NCI-H2196 (cell line): Measurements from ENCODE around the gene BUB1.
"Not testable (repeated sequence)": the region's sequence is repeated elsewhere in the genome, so short reads cannot be mapped to it uniquely, and the experiment has no call there.

ENCODE experiments used
- DNase-seq: peaks from one replicate; lab custom pipeline; 2025; ENCODE audit not compliant: unreplicated experiment; lab: John Stamatoyannopoulos, UW

The BUB1 gene

DNA sequence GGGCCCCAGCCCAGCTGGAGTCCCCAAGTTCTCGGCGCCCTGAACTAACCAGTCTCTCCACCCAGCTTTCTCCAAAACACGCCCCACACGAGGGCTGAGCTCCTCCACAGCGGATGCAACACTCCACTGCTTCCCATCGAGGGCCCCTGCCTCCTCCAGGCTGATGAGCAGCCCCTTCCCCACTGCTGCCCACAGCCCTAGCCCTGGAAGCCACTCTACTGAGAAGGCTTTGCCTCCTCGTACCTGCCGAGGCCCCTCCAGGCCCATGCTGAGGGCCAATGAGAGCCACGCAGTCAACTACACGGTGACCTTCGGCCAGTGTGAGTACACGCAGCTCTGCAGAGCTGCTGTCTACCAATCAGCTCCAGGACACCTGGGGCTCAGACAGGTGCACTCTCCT lies 72.8 kb downstream of the BUB1 start:
- DNase-seq = not testable (repeated sequence)

DNA sequence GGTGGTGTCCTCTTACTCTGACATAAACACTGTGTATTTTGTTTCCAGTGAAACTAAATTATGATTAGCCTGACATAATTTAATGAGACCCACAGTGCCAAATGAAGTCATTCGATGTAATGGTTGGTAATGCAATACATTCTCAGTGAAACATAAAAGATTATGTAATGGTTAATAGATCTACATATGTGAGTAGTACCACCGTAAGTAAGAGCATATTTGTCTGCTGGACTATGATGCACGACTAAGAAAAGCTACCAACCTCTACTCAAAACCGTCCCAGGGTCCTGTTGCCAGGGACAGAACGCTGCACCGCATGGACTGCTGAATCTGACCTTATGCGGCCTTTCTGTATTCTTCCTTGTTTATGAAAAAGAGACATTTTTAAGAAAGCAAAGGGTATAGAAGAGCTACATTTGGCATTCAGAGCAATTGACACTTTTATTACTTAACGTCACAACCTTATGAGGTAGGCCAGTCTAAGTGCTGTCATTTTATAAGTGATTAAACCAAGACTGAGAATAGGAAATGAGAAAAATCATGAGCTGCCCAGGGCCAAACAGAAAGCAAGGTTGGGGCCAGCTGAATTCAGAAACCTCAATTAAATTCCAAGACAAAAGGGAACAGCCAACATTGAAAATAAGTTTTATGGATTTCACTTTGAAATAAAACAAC lies 73.8 kb downstream of the BUB1 start:
- not testable (repeated sequence) for DNase-seq

DNA sequence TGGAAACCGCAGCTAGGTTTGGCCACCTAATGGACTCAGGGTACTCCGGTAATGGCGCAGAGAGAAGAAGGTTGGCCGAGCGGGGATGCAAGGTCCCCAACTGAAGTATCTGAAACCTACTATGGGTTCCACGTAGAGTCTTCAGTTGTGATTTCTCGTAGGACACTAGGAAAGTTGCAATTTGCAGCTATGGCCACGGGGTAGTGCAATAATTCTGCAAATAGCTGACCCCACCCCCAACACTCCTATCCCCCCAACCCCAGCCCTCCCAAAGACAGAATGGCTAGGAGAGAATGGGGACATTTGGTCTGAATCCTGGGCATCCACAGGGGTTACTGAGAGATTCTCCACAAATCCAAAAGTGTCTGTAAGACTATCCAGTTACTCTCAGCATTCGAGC lies 75.7 kb downstream of the BUB1 start:
- DNase-seq = not testable (repeated sequence)

DNA sequence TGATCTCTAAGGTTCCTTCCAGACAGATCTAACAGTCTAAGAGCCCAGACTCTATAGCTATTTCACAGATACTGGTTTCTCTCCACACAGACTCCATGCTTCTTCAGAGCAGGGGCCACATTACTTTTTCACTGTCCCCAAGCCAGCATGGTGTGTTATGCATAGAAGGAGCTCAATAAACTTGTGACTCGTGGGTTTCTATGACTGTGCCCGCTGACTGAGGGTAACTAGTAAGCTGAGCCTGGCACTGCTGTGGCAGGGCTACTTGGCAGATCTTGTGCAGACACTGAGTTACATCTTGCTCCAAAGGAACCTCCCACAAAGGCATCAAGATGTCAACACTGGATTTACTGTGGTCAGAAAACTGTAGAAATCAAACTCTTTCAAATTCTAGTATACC lies 85.9 kb downstream of the BUB1 start:
- not testable (repeated sequence) for DNase-seq

DNA sequence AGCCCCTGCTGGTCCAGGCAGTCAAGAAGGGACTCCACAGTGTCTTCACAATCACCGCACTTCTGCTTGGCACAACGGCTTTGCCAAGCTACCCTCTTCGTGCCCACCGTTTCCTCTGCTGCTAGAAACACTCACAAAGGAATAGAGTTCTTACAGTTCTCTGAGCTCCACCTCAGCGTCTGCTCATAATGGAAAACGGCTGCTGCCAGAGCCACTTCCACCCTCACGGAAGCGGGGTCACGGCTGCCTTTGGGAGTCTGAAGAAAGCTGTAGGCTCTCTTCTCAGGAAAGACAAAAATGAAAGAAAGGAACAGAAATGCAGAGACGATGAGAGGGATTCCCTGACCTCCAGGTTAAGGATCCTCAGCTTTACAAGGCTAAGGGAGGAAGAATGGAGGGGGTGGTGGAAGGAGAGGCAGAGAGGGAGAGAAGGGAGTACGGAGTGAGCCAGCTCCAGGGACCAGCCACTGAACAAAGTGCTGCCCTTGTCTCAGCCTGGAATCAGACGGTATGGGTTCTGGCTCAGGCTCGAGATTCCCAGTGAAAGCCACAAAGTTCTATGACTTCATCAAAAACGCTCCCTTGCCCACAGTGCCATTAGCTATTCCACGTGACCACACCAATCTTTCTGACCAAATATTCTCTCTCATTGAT lies 88.1 kb downstream of the BUB1 start:
- not testable (repeated sequence) for DNase-seq

DNA sequence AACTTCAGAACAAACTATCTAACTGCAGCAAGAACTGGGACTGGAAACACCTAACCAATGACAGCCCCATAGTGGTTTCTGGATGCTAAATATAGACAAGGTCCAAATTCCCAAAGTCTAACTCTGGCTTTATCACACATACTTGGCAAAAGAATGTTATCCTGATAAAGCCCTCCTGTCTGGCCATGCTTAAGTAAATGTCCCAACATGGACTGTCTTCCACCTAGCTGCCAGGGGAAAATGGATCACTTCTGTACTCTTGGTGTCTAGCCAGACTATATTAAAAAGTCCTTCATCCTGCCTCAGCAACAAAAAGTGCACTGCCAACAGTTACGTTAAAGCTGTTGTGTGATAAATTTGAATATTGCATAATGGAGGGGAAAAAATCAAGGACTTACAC lies 89.3 kb downstream of the BUB1 start:
- not testable (repeated sequence) for DNase-seq
